ENCODE measurements around the gene ADAMTSL1.

- TF ChIP-seq, protein P1, sequence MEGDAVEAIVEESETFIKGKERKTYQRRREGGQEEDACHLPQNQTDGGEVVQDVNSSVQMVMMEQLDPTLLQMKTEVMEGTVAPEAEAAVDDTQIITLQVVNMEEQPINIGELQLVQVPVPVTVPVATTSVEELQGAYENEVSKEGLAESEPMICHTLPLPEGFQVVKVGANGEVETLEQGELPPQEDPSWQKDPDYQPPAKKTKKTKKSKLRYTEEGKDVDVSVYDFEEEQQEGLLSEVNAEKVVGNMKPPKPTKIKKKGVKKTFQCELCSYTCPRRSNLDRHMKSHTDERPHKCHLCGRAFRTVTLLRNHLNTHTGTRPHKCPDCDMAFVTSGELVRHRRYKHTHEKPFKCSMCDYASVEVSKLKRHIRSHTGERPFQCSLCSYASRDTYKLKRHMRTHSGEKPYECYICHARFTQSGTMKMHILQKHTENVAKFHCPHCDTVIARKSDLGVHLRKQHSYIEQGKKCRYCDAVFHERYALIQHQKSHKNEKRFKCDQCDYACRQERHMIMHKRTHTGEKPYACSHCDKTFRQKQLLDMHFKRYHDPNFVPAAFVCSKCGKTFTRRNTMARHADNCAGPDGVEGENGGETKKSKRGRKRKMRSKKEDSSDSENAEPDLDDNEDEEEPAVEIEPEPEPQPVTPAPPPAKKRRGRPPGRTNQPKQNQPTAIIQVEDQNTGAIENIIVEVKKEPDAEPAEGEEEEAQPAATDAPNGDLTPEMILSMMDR (IDR thresholded peaks at IDR 0.05; ENCODE audit: insufficient read depth, low read length), result no peak
- no peak for TF ChIP-seq POLR2AphosphoS5 (IDR thresholded peaks at IDR 0.05; ENCODE audit: low read depth)
- TF ChIP-seq, protein P2, sequence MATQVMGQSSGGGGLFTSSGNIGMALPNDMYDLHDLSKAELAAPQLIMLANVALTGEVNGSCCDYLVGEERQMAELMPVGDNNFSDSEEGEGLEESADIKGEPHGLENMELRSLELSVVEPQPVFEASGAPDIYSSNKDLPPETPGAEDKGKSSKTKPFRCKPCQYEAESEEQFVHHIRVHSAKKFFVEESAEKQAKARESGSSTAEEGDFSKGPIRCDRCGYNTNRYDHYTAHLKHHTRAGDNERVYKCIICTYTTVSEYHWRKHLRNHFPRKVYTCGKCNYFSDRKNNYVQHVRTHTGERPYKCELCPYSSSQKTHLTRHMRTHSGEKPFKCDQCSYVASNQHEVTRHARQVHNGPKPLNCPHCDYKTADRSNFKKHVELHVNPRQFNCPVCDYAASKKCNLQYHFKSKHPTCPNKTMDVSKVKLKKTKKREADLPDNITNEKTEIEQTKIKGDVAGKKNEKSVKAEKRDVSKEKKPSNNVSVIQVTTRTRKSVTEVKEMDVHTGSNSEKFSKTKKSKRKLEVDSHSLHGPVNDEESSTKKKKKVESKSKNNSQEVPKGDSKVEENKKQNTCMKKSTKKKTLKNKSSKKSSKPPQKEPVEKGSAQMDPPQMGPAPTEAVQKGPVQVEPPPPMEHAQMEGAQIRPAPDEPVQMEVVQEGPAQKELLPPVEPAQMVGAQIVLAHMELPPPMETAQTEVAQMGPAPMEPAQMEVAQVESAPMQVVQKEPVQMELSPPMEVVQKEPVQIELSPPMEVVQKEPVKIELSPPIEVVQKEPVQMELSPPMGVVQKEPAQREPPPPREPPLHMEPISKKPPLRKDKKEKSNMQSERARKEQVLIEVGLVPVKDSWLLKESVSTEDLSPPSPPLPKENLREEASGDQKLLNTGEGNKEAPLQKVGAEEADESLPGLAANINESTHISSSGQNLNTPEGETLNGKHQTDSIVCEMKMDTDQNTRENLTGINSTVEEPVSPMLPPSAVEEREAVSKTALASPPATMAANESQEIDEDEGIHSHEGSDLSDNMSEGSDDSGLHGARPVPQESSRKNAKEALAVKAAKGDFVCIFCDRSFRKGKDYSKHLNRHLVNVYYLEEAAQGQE (IDR thresholded peaks at IDR 0.05; ENCODE audit: insufficient replicate concordance, low read depth), result no peak
These were observed 219.0 kb downstream of the ADAMTSL1 start for GRCh38 chr9:18692962-18693361.

All from HL-60 (cell line).